Hepatocyte (in vitro differentiated cells): Measurements from ENCODE around the gene PSMD8. TPM values are rescaled to one million over a fixed set of nuclear protein-coding genes. Genes with fewer than 3 reads are reported as not detected.

Experiments
- DNase-seq: peaks from one replicate; pipeline ENCODE4 v3.0.0-alpha.2; 2016; ENCODE audit warnings: low spot score
- H2AFZ ChIP-seq: fragments of 200-600 bp; sonication (generic); 2 replicates; pipeline ENCODE4 v1.6.0; 2016; ENCODE audit warnings: antibody characterized with exemption, mild to moderate bottlenecking
- H3K27ac ChIP-seq: fragments of 200-600 bp; sonication (generic); 2 replicates; pipeline ENCODE4 v1.5.1; 2016; ENCODE audit warnings: mild to moderate bottlenecking
- H3K27me3 ChIP-seq: fragments of 200-600 bp; sonication (generic); 2 replicates; pipeline ENCODE4 v1.6.1; 2016
- H3K36me3 ChIP-seq: fragments of 200-600 bp; sonication (generic); replicated peaks from 2 replicates; pipeline ENCODE4 v1.5.1; 2016; ENCODE audit warnings: low read depth; ENCODE audit not compliant: insufficient read depth
- H3K4me1 ChIP-seq: fragments of 200-600 bp; sonication (generic); 2 replicates; pipeline ENCODE4 v1.5.1; 2016; ENCODE audit warnings: mild to moderate bottlenecking, moderate library complexity; ENCODE audit not compliant: insufficient read depth
- H3K4me2 ChIP-seq: fragments of 200-600 bp; sonication (generic); 2 replicates; pipeline ENCODE4 v1.6.0; 2016
- H3K4me3 ChIP-seq: fragments of 200-600 bp; sonication (generic); 2 replicates; pipeline ENCODE4 v1.5.1; 2016; ENCODE audit warnings: mild to moderate bottlenecking
- H3K79me2 ChIP-seq: fragments of 200-600 bp; sonication (generic); 2 replicates; pipeline ENCODE4 v1.6.0; 2017; ENCODE audit warnings: mild to moderate bottlenecking
- H3K9me2 ChIP-seq: fragments of 200-600 bp; sonication (generic); replicated peaks from 2 replicates; pipeline ENCODE4 v1.6.0; 2017; ENCODE audit warnings: mild to moderate bottlenecking; ENCODE audit not compliant: insufficient read depth
- H3K9me3 ChIP-seq: fragments of 200-600 bp; sonication (generic); 2 replicates; pipeline ENCODE4 v1.5.1; 2016; ENCODE audit warnings: low read depth, mild to moderate bottlenecking
- H4K20me1 ChIP-seq: fragments of 200-600 bp; sonication (generic); 2 replicates; pipeline ENCODE4 v1.6.0; 2016; ENCODE audit warnings: mild to moderate bottlenecking; ENCODE audit not compliant: insufficient read depth, poor library complexity, severe bottlenecking
- EZH2 ChIP-seq: fragments of 200-600 bp; sonication (generic); IDR thresholded peaks from 2 replicates; pipeline ENCODE4 v1.6.1; 2016; ENCODE audit warnings: antibody characterized with exemption, mild to moderate bottlenecking, borderline replicate concordance
- EZH2phosphoT487 ChIP-seq: fragments of 200-600 bp; sonication (generic); IDR thresholded peaks from one replicate; pipeline ENCODE4 v1.6.1; 2018; ENCODE audit warnings: antibody characterized with exemption, mild to moderate bottlenecking, low read depth, moderate library complexity; ENCODE audit not compliant: unreplicated experiment, severe bottlenecking
- WGBS: methylation state at CpG from one replicate; pipeline ENCODE4 v1.1.6; 2016; ENCODE audit warnings: low lambda C conversion rate; ENCODE audit errors: missing lambda C conversion rate; 5-methylcytosine and 5-hydroxymethylcytosine counted together
- polyA plus RNA-seq: library from polyadenylated mRNA; unstranded; fragments of >200 nt; fragmentation: Nextera tagmentation; extraction: Ambion mirVana; gene quantifications from 2 replicates; pipeline ENCODE4 v1.2.1, GENCODE V29; 2016
- total RNA-seq: library from RNA; depleted of rRNA; stranded (reverse); fragments of >200 nt; gene quantifications from 2 replicates; pipeline ENCODE4 v1.2.3, GENCODE V29; 2014
- TF ChIP-seq, protein P1 (sequence below): fragments of 200-600 bp; sonication (generic); IDR thresholded peaks from 2 replicates; pipeline ENCODE4 v1.5.1; 2016; ENCODE audit warnings: antibody characterized with exemption, mild to moderate bottlenecking; ENCODE audit not compliant: poor library complexity

PSMD8 gene
- total and polyA plus RNA-seq, 2 experiments from 2014 or later, result 250 to 278 TPM

DNA sequence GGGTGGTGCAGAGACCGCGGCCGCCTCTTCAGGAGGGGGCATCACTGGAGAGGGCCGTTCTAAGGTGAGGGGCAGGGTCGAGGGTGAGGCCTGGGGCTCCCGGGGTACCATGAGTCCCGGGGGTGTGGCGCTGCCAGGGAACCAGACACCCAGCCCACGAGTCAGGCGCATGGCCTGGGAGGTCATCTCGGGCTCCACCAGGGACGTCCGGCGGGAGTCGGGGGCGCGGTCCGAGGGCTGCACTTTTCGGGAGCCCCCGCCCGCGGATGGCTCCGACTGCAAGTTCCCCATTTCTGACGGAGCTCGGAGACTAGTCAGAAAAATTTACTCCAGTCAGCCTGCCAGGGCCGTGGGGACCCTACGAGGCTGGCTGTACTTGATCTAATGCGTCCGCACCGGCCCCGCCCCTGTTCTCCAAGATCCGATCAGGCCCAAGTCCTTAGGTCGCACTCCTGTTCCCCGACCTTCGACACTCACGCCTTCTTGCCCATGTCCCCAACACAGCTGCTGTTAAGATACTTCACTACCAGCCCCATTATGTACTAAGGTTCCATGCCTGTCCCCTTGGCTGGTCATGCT lies 12.7 kb downstream of the PSMD8 start:
- H3K4me3 ChIP-seq, result no peak overlapping the region
- H3K9me2 ChIP-seq, result no peaks in the 10 kb centered on the region
- peak overlapping the region; percentile 94 for H3K4me2 ChIP-seq
- H3K27ac ChIP-seq, result peak overlapping the region; percentile 84
- no peaks in the 10 kb centered on the region for H4K20me1 ChIP-seq
- H3K27me3 ChIP-seq, result no peaks in the 10 kb centered on the region
- peaks cover 12% of the 10 kb centered on the region for H3K4me1 ChIP-seq
- TF ChIP-seq, protein P1, sequence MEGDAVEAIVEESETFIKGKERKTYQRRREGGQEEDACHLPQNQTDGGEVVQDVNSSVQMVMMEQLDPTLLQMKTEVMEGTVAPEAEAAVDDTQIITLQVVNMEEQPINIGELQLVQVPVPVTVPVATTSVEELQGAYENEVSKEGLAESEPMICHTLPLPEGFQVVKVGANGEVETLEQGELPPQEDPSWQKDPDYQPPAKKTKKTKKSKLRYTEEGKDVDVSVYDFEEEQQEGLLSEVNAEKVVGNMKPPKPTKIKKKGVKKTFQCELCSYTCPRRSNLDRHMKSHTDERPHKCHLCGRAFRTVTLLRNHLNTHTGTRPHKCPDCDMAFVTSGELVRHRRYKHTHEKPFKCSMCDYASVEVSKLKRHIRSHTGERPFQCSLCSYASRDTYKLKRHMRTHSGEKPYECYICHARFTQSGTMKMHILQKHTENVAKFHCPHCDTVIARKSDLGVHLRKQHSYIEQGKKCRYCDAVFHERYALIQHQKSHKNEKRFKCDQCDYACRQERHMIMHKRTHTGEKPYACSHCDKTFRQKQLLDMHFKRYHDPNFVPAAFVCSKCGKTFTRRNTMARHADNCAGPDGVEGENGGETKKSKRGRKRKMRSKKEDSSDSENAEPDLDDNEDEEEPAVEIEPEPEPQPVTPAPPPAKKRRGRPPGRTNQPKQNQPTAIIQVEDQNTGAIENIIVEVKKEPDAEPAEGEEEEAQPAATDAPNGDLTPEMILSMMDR, result no peak
- no peak for TF ChIP-seq EZH2
- no peak for TF ChIP-seq EZH2phosphoT487
- WGBS, result 39% methylated on average over 28 of the region's 36 CpGs
- no peaks in the 10 kb centered on the region for H3K36me3 ChIP-seq
- no peaks in the 10 kb centered on the region for H3K79me2 ChIP-seq
- DNase-seq, result peak; percentile 25
- H3K9me3 ChIP-seq, result no peaks in the 10 kb centered on the region
- H2AFZ ChIP-seq, result no peak overlapping the region

DNA sequence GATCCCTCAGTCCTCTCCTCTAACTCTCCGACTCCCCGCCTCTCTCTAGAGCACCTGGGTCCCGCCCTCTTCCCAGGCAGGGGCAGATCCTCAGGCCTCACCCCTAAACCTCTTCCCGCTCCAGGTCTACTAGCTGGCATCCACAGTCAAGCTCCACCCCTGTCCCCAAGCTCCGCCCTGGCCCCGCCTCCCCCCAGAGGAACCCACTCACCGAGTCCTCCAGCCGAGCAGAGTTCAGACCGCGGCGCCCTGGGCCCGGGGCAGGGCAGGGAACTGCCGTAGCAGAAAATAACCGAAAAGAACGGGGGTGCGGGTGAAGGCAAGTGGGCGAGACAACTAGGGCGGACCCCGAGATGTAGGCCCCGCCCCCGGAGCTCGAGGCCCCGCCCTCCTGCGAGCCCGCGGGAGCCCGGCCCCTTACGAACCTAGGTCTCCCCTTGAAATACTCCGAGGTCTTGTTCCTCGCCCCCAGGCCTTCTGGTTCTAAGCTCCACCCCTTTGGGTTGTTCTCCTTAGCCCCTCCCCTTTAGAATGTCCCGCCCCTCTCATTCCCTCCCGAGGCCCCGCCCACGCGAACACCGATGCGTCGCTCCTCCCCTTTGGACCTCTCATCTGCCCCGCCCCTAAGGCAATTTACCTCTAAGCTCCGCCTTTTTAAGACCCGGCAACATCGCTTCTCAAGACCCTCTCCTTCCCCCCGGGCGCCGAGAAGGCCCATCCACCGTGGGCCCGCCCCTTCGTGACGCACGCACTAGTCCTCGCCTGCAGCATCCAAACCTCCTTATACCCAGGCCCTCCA lies 13.4 kb downstream of the PSMD8 start, which contains the start of gene GGN:
Gene GGN, minus strand, starts transcription at position 485 of the 799 bp plus-strand sequence. CDS start 773 bp downstream, outside the sequence.
- Histone ChIP-seq H2AFZ (peak within 1 kb of the TSS; percentile 70), H4K20me1 (no peaks in the 10 kb centered on the region), H3K27ac (peak within 1 kb of the TSS; percentile 84), H3K36me3 (no peaks in the 10 kb centered on the region), H3K9me2 (no peaks in the 10 kb centered on the region), H3K27me3 (no peaks in the 10 kb centered on the region), H3K4me2 (peak within 1 kb of the TSS; percentile 94), H3K4me3 (peak within 1 kb of the TSS; percentile 77), H3K9me3 (no peaks in the 10 kb centered on the region), H3K79me2 (no peaks in the 10 kb centered on the region), H3K4me1 (peaks cover 12% of the 10 kb centered on the region)
- WGBS, result 4% methylated on average over 28 of the region's 51 CpGs
- peak; percentile 95 for DNase-seq
- TF ChIP-seq EZH2phosphoT487, result no peak
- no peak for TF ChIP-seq EZH2
- TF ChIP-seq, protein P1, result no peak

DNA sequence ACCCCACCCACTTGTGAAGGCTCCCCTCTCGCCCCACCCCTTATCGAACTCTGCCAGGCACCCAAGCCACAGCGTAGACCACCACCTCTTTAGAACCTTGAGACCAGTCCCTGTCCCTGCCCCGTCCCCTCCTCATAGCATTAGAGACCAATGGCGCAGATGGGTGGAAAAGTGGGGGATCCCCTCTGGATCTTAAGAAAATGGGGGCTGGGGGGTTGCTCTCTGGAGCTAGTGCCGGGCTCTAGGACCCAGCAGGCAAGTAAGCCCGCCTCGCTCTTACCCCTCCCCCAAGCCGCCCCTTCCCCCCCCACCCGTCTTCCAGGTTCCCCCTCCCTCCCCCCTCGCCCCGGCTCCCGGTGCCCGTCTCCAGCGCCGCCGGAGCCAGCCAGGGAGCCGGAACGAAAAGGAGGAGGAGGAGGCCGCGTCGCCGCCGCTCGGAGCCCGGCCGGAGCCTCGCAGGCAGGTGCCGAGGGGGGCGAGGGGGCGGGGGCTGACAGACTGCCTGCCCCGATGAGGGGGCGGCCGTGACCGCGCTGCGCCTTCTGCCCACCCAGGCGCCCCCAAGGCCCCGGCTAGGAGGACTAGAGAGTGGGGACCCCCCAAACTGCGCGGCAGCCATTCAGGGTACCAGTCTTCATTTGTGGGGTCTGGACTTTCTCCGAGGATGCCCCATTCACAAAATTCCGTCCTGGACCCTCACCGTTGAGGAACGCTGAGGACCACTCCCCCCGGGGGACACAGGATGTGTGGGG lies 14.2 kb downstream of the PSMD8 start, which contains the start of gene SPRED3:
Gene SPRED3, plus strand, starts transcription at position 349 of the 752 bp plus-strand sequence. CDS start 1,606 bp downstream, outside the sequence.
- Histone ChIP-seq H3K79me2 (no peaks in the 10 kb centered on the region), H2AFZ (peak within 1 kb of the TSS; percentile 70), H3K4me3 (peak within 1 kb of the TSS; percentile 77), H4K20me1 (no peaks in the 10 kb centered on the region), H3K27ac (peak within 1 kb of the TSS; percentile 84), H3K27me3 (no peaks in the 10 kb centered on the region), H3K36me3 (no peaks in the 10 kb centered on the region), H3K9me2 (no peaks in the 10 kb centered on the region), H3K4me2 (peak within 1 kb of the TSS; percentile 94), H3K9me3 (no peaks in the 10 kb centered on the region), H3K4me1 (peaks cover 12% of the 10 kb centered on the region)
- TF ChIP-seq, protein P1, result no peak
- TF ChIP-seq EZH2, result no peak
- 2% methylated on average over 13 of the region's 46 CpGs for WGBS
- DNase-seq, result peak; percentile 77
